ENCODE data around the gene IFNA10. TPM values are rescaled to one million over a fixed set of nuclear protein-coding genes. Genes with fewer than 3 reads are reported as not detected.

Gene IFNA10
- total and polyA plus RNA-seq, 2 of the 8 experiments (the other 6 are each of a cell fraction or from before 2014, with no cell fraction given), result not detected

DNA sequence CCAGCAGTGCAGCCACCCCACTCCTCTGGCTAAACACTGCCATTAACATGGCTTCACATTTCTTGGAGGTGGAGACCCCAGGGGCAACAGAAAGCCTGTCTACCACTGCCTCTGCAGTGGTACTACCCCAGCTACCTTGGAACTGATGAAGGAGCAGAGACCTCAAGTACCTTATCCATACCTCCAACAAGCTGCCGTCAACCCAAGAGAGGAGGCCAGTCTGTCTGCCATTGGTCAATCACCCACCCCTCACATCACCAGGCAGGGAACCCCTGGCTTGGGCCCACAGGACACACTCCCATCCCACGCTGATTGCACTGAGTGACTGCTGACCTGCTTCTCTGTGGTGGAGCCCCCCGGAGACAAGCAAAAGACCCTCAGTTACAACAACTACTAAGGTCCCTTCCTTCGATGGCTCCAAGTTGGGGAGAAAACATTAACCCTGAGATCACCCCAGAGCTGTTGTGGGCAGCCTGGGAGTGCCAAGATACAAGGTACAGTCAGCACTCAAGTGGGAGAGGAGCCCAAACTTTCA is 27.3 kb upstream of the IFNA10 start:
- DNase-seq (ENCODE audit: low read depth in 1 of 2, low spot score in 2 of 2) (no peak), FAIRE-seq (no peak)
- no peak overlapping the region for H2AFZ ChIP-seq (ENCODE audit: low read length)
- 90% methylated on average over 4 of the region's 4 CpGs; no CpG with 5 or more reads in 1 of the 2 experiments for WGBS, 2 experiments (ENCODE audit: extremely low coverage in 1 of 2, insufficient coverage in 1 of 2, insufficient read length in 1 of 2, insufficient replicate concordance in 2 of 2, low coverage in 1 of 2, low lambda C conversion rate in 2 of 2, missing lambda C conversion rate in 1 of 2)
- H3K4me3 ChIP-seq (ENCODE audit: extremely low read depth in 1 of 4, insufficient read depth in 2 of 4, low read depth in 3 of 4, low read length in 4 of 4), result no peak overlapping the region
- H3K36me3 ChIP-seq (ENCODE audit: control insufficient read depth in 2 of 4, insufficient read depth in 4 of 4, low read length in 3 of 4), result no peaks in the 10 kb centered on the region
- H3K9me3 ChIP-seq (ENCODE audit: insufficient read depth in 2 of 2, low read depth in 1 of 2, low read length in 1 of 2), result no peaks in the 10 kb centered on the region
- H4K5ac ChIP-seq (ENCODE audit: insufficient read length, low read depth, low read length), result no peak overlapping the region
- POLR2A ChIA-PET (ENCODE audit: partially characterized antibody), result no interaction called here
- no peak overlapping the region for H2BK5ac ChIP-seq (ENCODE audit: low read depth, low read length)
- no peak overlapping the region for H3K27ac ChIP-seq (ENCODE audit: low read depth, low read length)
- no peak overlapping the region for H2AK5ac ChIP-seq (ENCODE audit: low read depth, low read length)
- no peak overlapping the region for H3K56ac ChIP-seq (replicated peaks; ENCODE audit: insufficient read length, low read depth, low read length)
- no peak overlapping the region for H3K9ac ChIP-seq (replicated peaks in 1 of 4; ENCODE audit: extremely low read depth in 1 of 4, low read depth in 3 of 4, low read length in 3 of 4)
- CTCF ChIA-PET (ENCODE audit: partially characterized antibody), result interaction anchor here (0.6 to 3.0 kb wide), 9 partner anchors 19 to 556 kb away, joined by 3 to 31 read pairs (median 5); no protein-coding TSS in a partner anchor
- H3K23me2 ChIP-seq (ENCODE audit: low read depth, low read length), result no peaks in the 10 kb centered on the region
- no peaks in the 10 kb centered on the region for H3K4me1 ChIP-seq (replicated peaks in 1 of 4; ENCODE audit: control insufficient read depth in 3 of 4, insufficient read depth in 4 of 4, low read length in 3 of 4)
- H4K20me1 ChIP-seq (replicated peaks in 1 of 2; ENCODE audit: control insufficient read depth in 1 of 2, insufficient read depth in 2 of 2, low read length in 2 of 2), result no peaks in the 10 kb centered on the region
- TF ChIP-seq EP300 (IDR thresholded peaks at IDR 0.05; ENCODE audit: borderline replicate concordance in 1 of 2, low read depth in 2 of 2, low read length in 2 of 2) (no peak), TBP (IDR thresholded peaks at IDR 0.05; ENCODE audit: low read depth, low read length) (no peak), BCL11A (IDR thresholded peaks at IDR 0.05; ENCODE audit: low read depth in 2 of 2, low read length in 2 of 2) (no peak), SRF (IDR thresholded peaks at IDR 0.05; ENCODE audit: low read depth, low read length) (no peak), YY1 (IDR thresholded peaks at IDR 0.05; ENCODE audit: low read depth, low read length) (no peak), CBX5 (IDR thresholded peaks at IDR 0.05; ENCODE audit: low read depth, low read length) (no peak)
- no peak overlapping the region for H3K4me2 ChIP-seq (ENCODE audit: insufficient read depth in 1 of 2, low read depth in 2 of 2, low read length in 2 of 2)
- H2BK20ac ChIP-seq (ENCODE audit: low read length), result no peak overlapping the region
- H2BK12ac ChIP-seq (ENCODE audit: low read depth, low read length), result no peak overlapping the region
- no peak overlapping the region for H3K23ac ChIP-seq (ENCODE audit: insufficient read length)
- H3K4ac ChIP-seq (replicated peaks; ENCODE audit: insufficient read length, low read depth, low read length), result no peak overlapping the region
- H4K91ac ChIP-seq (replicated peaks; ENCODE audit: insufficient read length, low read length), result no peak overlapping the region
- H3K79me2 ChIP-seq (ENCODE audit: control insufficient read depth in 1 of 2, insufficient read depth in 2 of 2, low read length in 2 of 2), result no peaks in the 10 kb centered on the region
- H4K8ac ChIP-seq (ENCODE audit: extremely low read depth, insufficient read depth, low read length), result no peak overlapping the region
- no peaks in the 10 kb centered on the region for H3K27me3 ChIP-seq (replicated peaks in 1 of 4; ENCODE audit: control insufficient read depth in 3 of 4, extremely low read depth in 1 of 4, insufficient read depth in 3 of 4, low read length in 3 of 4)
- H3K18ac ChIP-seq (ENCODE audit: extremely low read depth, low read length), result no peak overlapping the region
- no peak overlapping the region for H2BK120ac ChIP-seq (replicated peaks; ENCODE audit: low read depth, low read length)
- H3K14ac ChIP-seq (ENCODE audit: insufficient read length), result no peak overlapping the region
- no peaks in the 10 kb centered on the region for H3K79me1 ChIP-seq (ENCODE audit: low read depth, low read length)
- no peak overlapping the region for H2BK15ac ChIP-seq (ENCODE audit: low read length)

Data from H1 (cell line).